HEK293T (cell line): ENCODE data around the gene IL3.

Source experiments
- CTCF ChIA-PET: fragments of 350-600 bp; formaldehyde crosslinking; extraction: SDS; loops from one replicate; lab custom pipeline; 2021; ENCODE audit warnings: antibody characterized with exemption, inconsistent platforms; lab: Yijun Ruan, JAX
- POLR2A ChIA-PET: fragments of 350-600 bp; formaldehyde crosslinking; extraction: SDS; loops from one replicate; lab custom pipeline; 2020; ENCODE audit warnings: antibody characterized with exemption, inconsistent platforms; lab: Yijun Ruan, JAX
- DNase-seq: peaks from one replicate; pipeline ENCODE4 v3.0.0; 2012; ENCODE audit warnings: mixed read lengths; ENCODE audit errors: extremely low spot score
- ARNT ChIP-seq: fragments of 450-650 bp; IDR thresholded peaks from 2 replicates; pipeline ENCODE4 v1.6.1; 2017; ENCODE audit warnings: mild to moderate bottlenecking
- BHLHE40 ChIP-seq: fragments of 450-650 bp; IDR thresholded peaks from 2 replicates; pipeline ENCODE4 v1.6.1; 2016; ENCODE audit warnings: mild to moderate bottlenecking, moderate library complexity, borderline replicate concordance
- CTBP1 ChIP-seq: fragments of 450-650 bp; IDR thresholded peaks from 2 replicates; pipeline ENCODE4 v1.6.1; 2016; ENCODE audit warnings: borderline replicate concordance
- ELF4 ChIP-seq: fragments of 450-650 bp; IDR thresholded peaks from 2 replicates; pipeline ENCODE4 v1.6.1; 2017; ENCODE audit warnings: antibody characterized with exemption
- FOXA1 ChIP-seq: fragments of 450-650 bp; IDR thresholded peaks from 2 replicates; pipeline ENCODE4 v1.6.1; 2016; ENCODE audit warnings: mild to moderate bottlenecking
- FOXK2 ChIP-seq: fragments of 450-650 bp; IDR thresholded peaks from 2 replicates; pipeline ENCODE4 v1.6.1; 2016; ENCODE audit warnings: mild to moderate bottlenecking
- FOXM1 ChIP-seq: fragments of 450-650 bp; IDR thresholded peaks from 2 replicates; pipeline ENCODE4 v1.6.1; 2017; ENCODE audit warnings: mild to moderate bottlenecking, borderline replicate concordance
- HDGF ChIP-seq: fragments of 450-650 bp; IDR thresholded peaks from 2 replicates; pipeline ENCODE4 v1.6.1; 2017; ENCODE audit warnings: antibody characterized with exemption, borderline replicate concordance
- L3MBTL2 ChIP-seq: fragments of 450-650 bp; conservative IDR thresholded peaks from 2 replicates; pipeline ENCODE4 v1.6.1; 2016; ENCODE audit warnings: mild to moderate bottlenecking
- LEF1 ChIP-seq: fragments of 450-650 bp; IDR thresholded peaks from 2 replicates; pipeline ENCODE4 v1.6.1; 2017; ENCODE audit warnings: mild to moderate bottlenecking, borderline replicate concordance
- NFRKB ChIP-seq: fragments of 450-650 bp; IDR thresholded peaks from 2 replicates; pipeline ENCODE4 v1.6.1; 2016; ENCODE audit warnings: mild to moderate bottlenecking, moderate library complexity
- PKNOX1 ChIP-seq: fragments of 450-650 bp; IDR thresholded peaks from 2 replicates; pipeline ENCODE4 v1.6.1; 2016
- SP1 ChIP-seq: fragments of 450-650 bp; IDR thresholded peaks from 2 replicates; pipeline ENCODE4 v1.6.1; 2017
- SUZ12 ChIP-seq: fragments of 450-650 bp; IDR thresholded peaks from 2 replicates; pipeline ENCODE4 v1.6.1; 2016; ENCODE audit warnings: mild to moderate bottlenecking
- TARDBP ChIP-seq: fragments of 450-650 bp; IDR thresholded peaks from 2 replicates; pipeline ENCODE4 v1.6.1; 2016
- ZNF384 ChIP-seq: fragments of 450-650 bp; IDR thresholded peaks from 2 replicates; pipeline ENCODE4 v1.6.1; 2016

Gene IL3

GRCh38 chr5:132057498-132058255 lies 2.8 kb upstream of the IL3 start:
- ChIA-PET POLR2A (no interaction called here), CTCF (no interaction called here)
- no peak for DNase-seq
- TF ChIP-seq CTBP1 (no peak), L3MBTL2 (no peak), NFRKB (no peak), BHLHE40 (no peak), PKNOX1 (no peak)

GRCh38 chr5:132058646-132059042 lies 1.8 kb upstream of the IL3 start:
- no peak for TF ChIP-seq HDGF
- no peak for TF ChIP-seq LEF1
- TF ChIP-seq NFRKB = no peak
- TF ChIP-seq ZNF384 = no peak
- no peak for TF ChIP-seq ARNT
- TF ChIP-seq FOXM1 = no peak
- TF ChIP-seq ELF4 = no peak
- TF ChIP-seq TARDBP = no peak
- TF ChIP-seq FOXK2 = no peak
- no peak for TF ChIP-seq CTBP1
- no peak for TF ChIP-seq SP1
- no peak for TF ChIP-seq SUZ12
- no peak for TF ChIP-seq FOXA1
- TF ChIP-seq L3MBTL2 = no peak
- no peak for TF ChIP-seq PKNOX1
- TF ChIP-seq BHLHE40 = no peak
- ChIA-PET POLR2A (no interaction called here), CTCF (interaction anchor here (0.6 kb wide), 1 partner anchor 8 kb away, joined by 3 read pairs; no protein-coding TSS in a partner anchor)
- DNase-seq = no peak

- CTCF ChIA-PET = interaction anchor here (0.6 kb wide), 1 partner anchor 9 kb away, joined by 3 read pairs; no protein-coding TSS in a partner anchor
- no peak for TF ChIP-seq LEF1
- TF ChIP-seq ELF4 = no peak
- no peak for DNase-seq
- POLR2A ChIA-PET = no interaction called here
Measured at GRCh38 chr5:132059043-132059695, 1.3 kb upstream of the IL3 start.

GRCh38 chr5:132059696-132060500 lies 557 bp upstream of the IL3 start:
- DNase-seq = no peak
- CTCF ChIA-PET = no interaction called here
- POLR2A ChIA-PET = no interaction called here
- no peak for TF ChIP-seq ARNT
- TF ChIP-seq ELF4 = no peak
- TF ChIP-seq SP1 = no peak
- TF ChIP-seq NFRKB = no peak
- no peak for TF ChIP-seq SUZ12
- TF ChIP-seq L3MBTL2 = no peak
- no peak for TF ChIP-seq FOXM1
- no peak for TF ChIP-seq FOXA1
- no peak for TF ChIP-seq PKNOX1
- no peak for TF ChIP-seq FOXK2
- TF ChIP-seq TARDBP = no peak
- no peak for TF ChIP-seq LEF1
- no peak for TF ChIP-seq CTBP1
- no peak for TF ChIP-seq BHLHE40
- no peak for TF ChIP-seq ZNF384
- TF ChIP-seq HDGF = no peak

GRCh38 chr5:132063090-132063911 lies 2.8 kb downstream of the IL3 start:
- TF ChIP-seq SP1 (no peak), FOXK2 (no peak), L3MBTL2 (no peak), CTBP1 (no peak), PKNOX1 (no peak), LEF1 (no peak), NFRKB (no peak)
- ChIA-PET POLR2A (interaction anchor here (1.0 kb wide), 2 partner anchors 54 to 265 kb away, joined by 3 read pairs; no protein-coding TSS in a partner anchor), CTCF (interaction anchor here (0.5 to 1.9 kb wide), 15 partner anchors 8 to 641 kb away, joined by 3 to 8 read pairs (median 4); partner anchors contain the start of genes ACSL6 and CSF2)
- peak; percentile 82 for DNase-seq
